GM21737 (cell line): ENCODE measurements around the gene HSPB8.

Experiments
- ATAC-seq: cut with Tn5 transposase; IDR thresholded peaks from one replicate; pipeline ENCODE4 v1.9.1; 2021; ENCODE audit warnings: mild to moderate bottlenecking, moderate library complexity; ENCODE audit not compliant: unreplicated experiment

HSPB8 gene

GRCh38 chr12:119169150-119169549 is 9.6 kb upstream of the HSPB8 start:
- no peak for ATAC-seq

GRCh38 chr12:119171291-119171690 is 7.4 kb upstream of the HSPB8 start:
- ATAC-seq = no peak

- no peak for ATAC-seq
Observed at GRCh38 chr12:119171691-119172425, 6.9 kb upstream of the HSPB8 start.

- no peak for ATAC-seq
Observed at GRCh38 chr12:119175081-119175480, 3.6 kb upstream of the HSPB8 start.

- ATAC-seq = no peak
Observed at GRCh38 chr12:119176267-119177055, 2.3 kb upstream of the HSPB8 start.

- no peak for ATAC-seq
Observed at GRCh38 chr12:119177056-119177325, 1.7 kb upstream of the HSPB8 start.

- ATAC-seq = no peak
Observed at GRCh38 chr12:119177724-119178380, 879 bp upstream of the HSPB8 start.

GRCh38 chr12:119179335-119180021 is 747 bp downstream of the HSPB8 start:
- ATAC-seq = no peak

- no peak for ATAC-seq
Observed at GRCh38 chr12:119180380-119181040, 1.8 kb downstream of the HSPB8 start.

GRCh38 chr12:119181202-119181601 is 2.5 kb downstream of the HSPB8 start:
- ATAC-seq = no peak

GRCh38 chr12:119181944-119182343 is 3.2 kb downstream of the HSPB8 start:
- no peak for ATAC-seq

- ATAC-seq = no peak
Observed at GRCh38 chr12:119182701-119183493, 4.2 kb downstream of the HSPB8 start.

- no peak for ATAC-seq
Observed at GRCh38 chr12:119183942-119184695, 5.4 kb downstream of the HSPB8 start.

GRCh38 chr12:119195256-119195655 is 16.5 kb downstream of the HSPB8 start:
- ATAC-seq = no peak

- no peak for ATAC-seq
Observed at GRCh38 chr12:119198440-119198839, 19.7 kb downstream of the HSPB8 start.

GRCh38 chr12:119200601-119201000 is 21.9 kb downstream of the HSPB8 start:
- ATAC-seq = no peak

GRCh38 chr12:119201789-119202543 is 23.2 kb downstream of the HSPB8 start:
- no peak for ATAC-seq

- ATAC-seq = no peak
Observed at GRCh38 chr12:119202544-119202943, 23.8 kb downstream of the HSPB8 start.

- no peak for ATAC-seq
Observed at GRCh38 chr12:119204131-119204530, 25.4 kb downstream of the HSPB8 start.
